AG10803 (cell line): ENCODE measurements around the gene RPL26.

Experiments used
- DNase-seq: peaks from one replicate; pipeline ENCODE4 v3.0.0; 2010; ENCODE audit warnings: low read depth
- H3K4me3 ChIP-seq: 2 replicates; pipeline ENCODE4 v1.5.1; 2011; ENCODE audit warnings: mild to moderate bottlenecking, low read length, control low read depth
- CTCF ChIP-seq: conservative IDR thresholded peaks from 2 replicates; pipeline ENCODE4 v1.5.1; 2011; ENCODE audit warnings: mild to moderate bottlenecking, low read length, control low read depth, inconsistent platforms

RPL26 gene

GRCh38 chr17:8366231-8366630 lies 16.8 kb downstream of the RPL26 start:
- peak; percentile 78 for DNase-seq

GRCh38 chr17:8365143-8365542 lies 17.9 kb downstream of the RPL26 start:
- no peak overlapping the region for H3K4me3 ChIP-seq
- TF ChIP-seq CTCF, result no peak
- peak; percentile 31 for DNase-seq

More at GRCh38 chr17:8366231-8366630, 16.8 kb downstream of the RPL26 start:
- no peak for TF ChIP-seq CTCF
- no peak overlapping the region for H3K4me3 ChIP-seq

GRCh38 chr17:8362651-8363332 lies 20.2 kb downstream of the RPL26 start:
- no peak overlapping the region for H3K4me3 ChIP-seq

GRCh38 chr17:8360751-8361150 lies 22.2 kb downstream of the RPL26 start:
- TF ChIP-seq CTCF, result no peak
- H3K4me3 ChIP-seq, result no peak overlapping the region
- no peak for DNase-seq

More at GRCh38 chr17:8362651-8363332, 20.2 kb downstream of the RPL26 start:
- DNase-seq, result peak; percentile 56
- no peak for TF ChIP-seq CTCF

- H3K4me3 ChIP-seq, result no peak overlapping the region
- DNase-seq, result no peak
- no peak for TF ChIP-seq CTCF
Measured at GRCh38 chr17:8360260-8360659, 22.7 kb downstream of the RPL26 start.

GRCh38 chr17:8359769-8360168 lies 23.2 kb downstream of the RPL26 start:
- no peak for TF ChIP-seq CTCF
- no peak overlapping the region for H3K4me3 ChIP-seq
- DNase-seq, result peak; percentile 84

- no peak overlapping the region for H3K4me3 ChIP-seq
- no peak for TF ChIP-seq CTCF
- DNase-seq, result no peak
Measured at GRCh38 chr17:8357910-8358309, 25.1 kb downstream of the RPL26 start.
